Measurements from ENCODE around the gene HDAC9.

The HDAC9 gene

DNA sequence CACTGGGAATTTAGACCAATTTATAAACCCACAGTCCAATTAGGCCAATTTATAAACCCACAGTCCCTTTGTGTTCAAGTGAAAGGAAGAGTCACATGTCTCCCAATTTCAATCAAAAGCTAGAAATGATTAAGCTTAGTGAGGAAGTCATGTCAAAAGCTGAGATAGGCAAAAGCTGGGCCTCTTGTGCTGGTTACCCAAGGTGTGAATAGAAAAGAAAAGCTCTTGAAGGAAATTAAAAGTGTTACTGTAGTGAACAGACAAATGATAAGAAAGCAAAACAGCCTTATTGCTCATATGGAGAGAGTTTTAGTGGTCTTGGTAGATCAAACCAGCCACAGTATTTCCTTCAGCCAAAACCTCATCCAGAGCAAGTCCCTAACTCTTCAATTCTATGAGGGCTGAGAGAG, 245.0 kb downstream of the HDAC9 start:
- no peak for FAIRE-seq

DNA sequence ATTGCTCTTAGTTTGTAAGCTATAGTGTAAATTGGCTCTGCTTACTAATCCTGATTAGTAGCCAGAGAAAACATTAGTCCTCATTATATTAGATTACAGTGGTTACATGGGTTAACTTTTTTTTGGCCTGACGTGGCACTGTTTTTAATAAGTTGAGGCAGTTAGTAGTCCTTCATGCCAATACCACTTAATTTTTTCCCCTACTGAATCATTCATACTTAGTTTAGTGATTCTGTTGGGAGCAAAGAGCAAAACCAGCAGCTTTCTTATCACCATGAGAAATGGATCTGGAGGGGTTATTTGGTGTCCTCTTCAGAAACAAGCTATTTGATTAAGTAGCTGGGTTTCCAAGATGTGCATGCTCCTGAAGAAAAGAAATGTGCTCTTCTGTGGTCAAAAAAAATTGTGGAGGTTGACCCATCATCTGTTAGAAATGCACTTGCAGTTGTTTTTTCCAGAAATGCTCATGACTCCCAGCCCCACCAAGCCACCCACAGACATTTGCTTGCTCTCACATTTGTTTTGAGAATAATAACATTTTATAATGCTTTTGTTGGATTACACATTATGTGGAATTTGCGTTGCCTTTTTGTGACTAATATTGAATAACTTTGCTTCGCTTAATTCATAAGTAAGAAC, 258.5 kb downstream of the HDAC9 start:
- FAIRE-seq, result no peak

DNA sequence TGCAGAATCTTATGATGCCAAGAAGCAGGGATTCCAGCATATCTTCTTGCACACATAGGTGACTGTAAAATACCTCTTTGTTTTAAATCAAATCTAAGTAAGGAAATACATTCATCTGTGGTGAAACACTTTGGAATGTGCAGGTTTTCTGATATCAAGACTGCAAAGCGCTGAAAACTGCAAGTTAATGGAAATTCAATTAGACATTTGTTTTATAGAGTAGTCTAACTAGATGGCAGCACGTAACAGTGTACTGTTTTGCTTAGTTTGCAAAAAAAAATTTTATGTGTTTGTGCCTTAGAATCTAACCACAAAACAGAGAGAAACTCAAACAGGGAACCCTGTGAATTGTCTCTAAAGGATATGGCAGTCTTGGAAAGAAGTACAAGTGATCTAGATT, 259.2 kb downstream of the HDAC9 start:
- no peak for FAIRE-seq

DNA sequence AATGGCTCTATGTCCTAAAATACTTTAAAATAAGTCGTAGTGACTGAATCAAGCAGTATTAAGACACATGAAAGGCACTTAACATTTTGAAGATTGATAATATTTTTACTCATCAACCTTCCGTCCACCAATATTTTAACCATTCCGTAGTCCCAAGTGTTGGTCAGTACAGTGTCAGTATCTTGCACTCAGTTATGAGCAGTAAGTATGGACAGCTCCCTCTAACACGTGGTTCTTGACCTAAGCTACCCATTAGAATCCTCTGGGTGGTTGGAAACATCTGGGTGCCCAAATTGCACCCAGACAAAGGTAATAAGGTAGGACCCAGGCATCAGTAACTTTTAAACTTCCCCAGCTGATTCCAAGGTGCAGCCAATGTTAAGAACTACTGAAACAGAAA, 260.2 kb downstream of the HDAC9 start:
- no peak for FAIRE-seq

DNA sequence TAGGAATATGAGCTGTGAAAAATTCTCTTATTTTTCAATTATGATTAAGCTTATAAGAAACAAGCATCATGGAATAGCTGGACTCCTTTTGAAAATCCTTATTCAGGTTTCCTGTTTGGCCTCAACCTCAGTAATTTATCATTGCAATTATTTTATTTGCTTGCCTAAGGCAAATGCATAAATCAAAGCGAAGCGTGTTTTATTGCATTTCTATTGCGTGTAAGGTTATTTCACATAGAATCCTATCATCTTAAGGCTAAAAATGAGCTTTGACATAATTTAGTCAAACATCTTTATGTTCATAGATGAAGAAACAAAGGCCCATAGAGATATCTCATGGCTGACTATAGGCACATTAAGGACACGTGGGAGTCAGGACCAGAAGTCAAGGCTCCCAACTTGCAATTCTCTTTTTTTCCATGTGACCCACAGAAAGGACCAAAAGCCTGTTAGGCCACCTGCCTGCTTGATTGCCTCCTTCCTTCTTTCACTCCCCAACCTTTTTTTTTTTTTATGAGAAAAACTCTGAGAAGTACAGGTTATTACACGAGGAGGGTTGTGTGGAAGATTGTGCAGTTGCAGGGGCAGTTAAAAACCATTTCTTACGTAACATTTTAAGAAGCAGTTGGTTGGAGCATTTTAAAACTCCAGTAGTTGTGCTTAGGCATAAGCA, 261.0 kb downstream of the HDAC9 start:
- FAIRE-seq, result no peak

DNA sequence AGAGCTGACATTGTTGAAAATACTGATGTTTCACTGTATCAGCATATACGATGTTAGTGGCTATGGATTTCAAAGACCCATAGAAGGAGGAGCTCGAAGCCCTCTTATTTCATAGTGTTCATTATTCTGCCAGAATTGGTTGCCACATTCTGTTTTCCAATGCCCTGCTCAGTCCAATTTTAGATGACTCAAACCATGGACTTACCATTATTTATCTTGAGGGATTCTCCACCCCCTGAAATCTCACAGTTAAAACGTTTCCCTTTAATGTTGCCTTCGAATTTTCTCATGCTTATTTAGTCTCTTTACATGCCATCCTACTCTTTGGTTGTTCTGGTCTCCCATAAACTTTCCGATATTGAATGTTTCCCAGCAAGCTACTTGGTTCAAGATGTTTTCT, 264.5 kb downstream of the HDAC9 start:
- no peak for FAIRE-seq

DNA sequence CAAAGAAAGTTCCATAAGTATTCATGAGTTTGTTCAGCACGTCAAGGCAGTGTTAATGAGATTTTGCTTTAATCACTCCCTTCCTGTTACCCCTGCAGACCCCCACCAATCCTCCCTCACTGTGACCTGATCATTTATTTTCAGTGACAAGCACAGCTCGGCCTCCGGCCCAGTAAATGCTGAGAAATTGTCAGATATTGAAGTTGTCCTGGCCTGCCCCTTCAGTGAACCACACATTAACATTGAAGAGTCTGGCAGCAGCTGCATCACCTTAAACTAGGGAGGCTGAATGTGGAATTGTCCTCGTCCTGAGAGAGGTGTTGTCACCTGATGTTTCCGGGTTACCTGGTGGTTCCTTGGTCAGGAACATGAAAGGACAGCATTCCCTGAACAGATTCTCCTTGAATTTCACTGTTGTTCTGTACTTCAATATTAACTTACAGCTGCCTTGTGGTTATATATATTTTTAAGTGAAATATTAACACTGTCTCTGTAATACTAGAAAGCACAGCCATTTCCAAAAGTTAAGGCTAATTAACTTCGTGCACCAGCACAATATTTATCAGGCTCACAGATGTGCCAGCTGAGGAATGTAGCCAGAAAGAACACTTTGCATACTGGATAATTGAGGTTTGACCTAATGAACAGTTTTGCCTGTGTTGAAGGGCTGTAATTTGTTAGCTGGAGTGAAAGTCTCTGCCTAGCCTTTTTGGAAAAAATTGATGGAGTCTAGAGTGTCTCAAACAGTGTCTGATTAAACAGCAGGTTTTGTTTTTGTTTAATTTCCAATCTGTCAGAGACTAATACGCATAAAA, 265.3 kb downstream of the HDAC9 start:
- FAIRE-seq, result no peak

DNA sequence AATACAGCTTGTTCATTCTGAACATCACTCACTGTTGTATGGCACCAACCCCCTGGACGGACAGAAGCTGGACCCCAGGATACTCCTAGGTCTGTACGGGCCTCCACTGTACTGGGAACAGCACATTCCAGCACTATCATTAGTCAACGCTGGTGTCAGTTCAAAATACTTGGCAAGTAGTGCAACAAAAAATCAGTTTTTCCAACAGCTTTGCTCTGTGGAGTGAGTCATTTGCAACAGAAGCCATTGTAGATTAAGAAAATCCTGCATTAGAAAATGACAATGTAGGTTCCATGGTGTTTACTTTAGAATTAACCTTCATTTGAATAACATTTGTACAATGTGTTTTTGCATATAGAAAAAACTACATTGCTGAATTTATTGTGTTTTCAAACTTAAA, 266.6 kb downstream of the HDAC9 start:
- FAIRE-seq, result no peak

DNA sequence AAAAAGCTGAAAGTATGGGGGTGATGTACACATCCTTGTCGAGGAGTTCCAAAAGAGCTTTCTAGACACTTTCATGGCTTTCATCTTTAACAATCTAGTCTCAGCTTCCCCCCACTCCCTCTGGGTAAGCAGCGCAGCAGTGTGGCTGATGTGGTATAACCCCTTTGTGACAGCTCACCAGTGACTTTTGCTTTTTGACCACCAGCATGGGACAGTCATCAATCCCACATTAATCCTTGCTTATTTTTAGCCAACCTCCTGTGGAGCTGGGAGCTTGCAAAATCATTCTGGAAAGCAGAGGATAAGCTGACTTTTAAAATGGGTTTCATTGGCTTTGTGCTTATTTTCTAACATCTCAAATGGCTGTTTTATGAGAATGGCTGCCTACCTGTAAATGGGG, 272.7 kb downstream of the HDAC9 start:
- no peak for FAIRE-seq

DNA sequence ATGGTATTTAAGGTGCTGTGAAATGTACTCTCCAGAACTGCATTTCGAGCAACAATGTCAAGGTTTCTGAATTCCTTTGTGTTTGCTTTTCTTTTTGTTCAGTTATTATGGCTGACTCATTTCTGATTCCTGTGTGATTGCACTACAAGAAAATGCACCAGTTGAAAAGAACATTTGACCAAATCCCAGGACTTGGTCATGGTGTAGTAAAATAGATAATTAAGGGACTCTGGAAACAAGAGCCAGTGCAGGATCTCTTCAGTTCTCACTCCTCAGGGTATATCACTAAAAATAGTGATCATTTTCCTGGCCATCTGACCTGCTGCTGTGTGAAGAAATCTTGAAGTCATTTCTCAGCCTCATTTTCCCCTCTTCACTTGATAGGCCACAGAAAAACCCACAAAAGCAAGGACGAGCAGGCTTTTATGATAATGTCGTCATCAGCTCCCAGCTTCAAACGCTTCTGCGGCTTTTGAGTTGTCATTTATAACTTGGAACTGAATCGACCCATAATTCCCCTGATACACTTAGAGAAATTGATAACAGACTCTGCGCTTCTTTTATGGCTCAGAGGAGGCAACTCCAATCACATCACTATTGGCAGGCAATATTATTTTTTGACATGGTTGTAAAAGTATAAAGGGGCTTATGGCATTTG, 274.7 kb downstream of the HDAC9 start:
- FAIRE-seq, result no peak

DNA sequence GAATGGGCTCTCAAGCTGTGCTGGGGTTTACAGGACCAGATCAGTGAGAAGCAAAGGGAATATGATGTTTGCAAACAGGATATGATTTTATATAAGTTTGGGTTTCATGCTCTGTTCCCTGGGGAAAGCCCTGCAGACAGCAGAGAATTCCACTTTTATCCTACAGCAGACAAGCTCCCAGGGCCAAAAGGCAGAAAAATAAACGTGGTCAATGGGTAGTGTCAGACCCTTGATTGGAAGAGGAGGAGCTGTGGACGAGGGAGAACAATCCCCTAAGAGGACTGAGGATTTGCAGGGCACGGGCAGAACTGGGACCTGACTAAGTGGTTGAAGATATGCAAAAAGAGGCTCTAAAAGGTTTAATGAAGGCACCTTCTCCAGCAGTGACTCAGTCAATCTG, 275.3 kb downstream of the HDAC9 start:
- FAIRE-seq, result no peak

DNA sequence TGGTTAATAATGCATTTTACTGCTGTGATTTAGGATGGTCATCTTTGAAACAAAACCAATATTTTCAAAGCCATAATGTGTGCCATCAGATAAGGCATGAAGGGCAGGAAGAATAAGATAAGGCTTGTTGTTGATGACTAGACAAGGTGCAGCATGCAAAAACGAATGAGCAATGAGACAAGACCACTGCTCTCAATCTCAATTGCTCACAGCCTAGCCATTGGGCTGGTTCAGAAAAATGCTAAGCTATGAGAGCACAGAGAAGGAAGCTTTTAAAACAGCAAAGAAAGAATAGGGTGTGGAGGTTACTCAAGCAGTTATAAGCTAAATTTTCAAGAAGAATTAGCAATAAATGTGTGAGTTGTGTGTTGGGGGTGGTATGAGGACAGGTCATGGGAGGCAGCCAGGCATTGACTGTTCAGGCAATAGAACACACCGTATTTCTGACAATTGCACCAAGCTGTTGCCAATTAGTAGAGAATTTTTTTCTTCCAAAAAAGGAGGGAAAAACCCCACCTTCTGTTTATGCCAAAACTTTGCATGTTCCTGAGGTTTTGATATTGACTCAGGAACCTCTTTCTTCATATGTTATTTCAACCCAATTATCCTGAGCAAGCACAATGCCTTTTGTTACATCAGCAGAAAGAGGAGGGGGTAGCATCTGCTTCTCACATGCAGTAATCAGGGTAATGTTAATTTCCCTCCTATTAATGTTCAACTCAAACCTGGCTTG, 276.5 kb downstream of the HDAC9 start:
- no peak for FAIRE-seq

DNA sequence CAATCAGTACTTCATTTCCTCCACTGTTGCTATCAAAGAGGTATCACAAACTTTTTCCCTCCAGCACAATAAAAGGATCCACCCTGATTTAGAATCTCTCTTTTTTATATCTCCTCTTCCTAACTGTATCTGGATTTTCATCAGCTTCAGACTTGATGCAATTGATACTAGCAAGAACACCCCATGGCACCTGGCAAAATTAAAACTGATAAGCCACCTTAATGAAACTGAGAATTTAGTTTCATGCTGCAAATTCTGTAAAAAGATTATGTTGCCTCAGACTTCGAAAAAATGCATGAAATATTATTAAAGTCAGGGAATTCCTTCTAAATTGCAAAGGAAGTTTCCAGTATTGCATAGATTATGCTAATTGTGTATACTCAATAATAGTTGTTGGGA, 277.0 kb downstream of the HDAC9 start:
- FAIRE-seq, result no peak

DNA sequence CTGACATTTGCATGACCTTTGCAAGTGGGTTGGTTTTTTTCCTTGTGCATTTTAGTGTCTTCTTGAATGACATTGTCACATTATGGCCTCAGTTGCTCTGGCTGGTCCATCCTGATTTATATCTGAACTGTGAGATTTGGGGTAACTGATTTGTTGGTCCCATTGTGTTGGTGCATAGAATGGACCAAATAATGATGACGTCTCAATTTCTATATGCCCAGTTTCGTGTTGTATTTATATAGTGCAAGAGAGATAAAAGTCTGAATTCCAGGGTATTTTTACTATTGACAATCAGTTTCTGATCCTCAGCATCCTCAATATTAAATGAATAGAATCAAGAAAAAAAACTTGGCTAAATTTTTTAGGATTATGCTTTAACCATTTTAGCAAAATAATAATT, 281.8 kb downstream of the HDAC9 start:
- FAIRE-seq, result no peak

DNA sequence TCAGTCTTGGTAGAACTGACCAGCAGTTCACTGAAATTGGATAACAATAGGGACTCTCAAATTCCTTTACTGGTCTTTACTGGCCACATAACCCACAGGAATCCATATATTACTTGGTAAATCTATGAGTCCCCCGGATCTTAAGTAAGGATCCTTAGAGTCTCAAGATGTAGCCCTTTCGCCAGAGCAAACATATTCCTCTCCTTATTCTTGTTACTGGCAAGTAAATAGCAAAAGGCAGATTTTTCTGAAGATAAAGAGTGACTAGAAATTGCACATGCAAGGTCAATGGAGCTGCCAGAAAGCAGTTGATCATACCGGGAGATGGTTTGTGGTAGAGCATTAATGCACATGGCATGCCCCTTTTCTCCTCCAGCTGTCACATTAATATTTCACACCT, 283.0 kb downstream of the HDAC9 start:
- FAIRE-seq, result no peak

DNA sequence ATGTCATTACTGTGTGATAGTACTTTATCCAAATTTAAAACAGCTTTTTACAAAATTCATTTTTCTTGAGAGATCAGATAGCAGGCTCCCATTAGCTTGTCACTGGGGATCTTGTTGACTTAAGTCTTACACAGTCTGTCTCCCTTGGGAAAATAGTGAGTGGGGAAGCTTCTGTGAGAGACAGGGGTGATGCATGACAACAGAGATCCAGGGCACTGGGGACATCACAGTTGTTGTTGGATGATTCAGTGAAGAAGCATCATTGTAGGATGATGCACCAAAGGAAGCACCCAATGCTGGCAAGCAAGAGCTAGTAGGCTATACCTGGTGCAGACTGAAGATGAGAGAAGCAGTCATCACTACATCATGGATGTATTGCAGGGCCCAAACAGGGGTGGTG, 284.7 kb downstream of the HDAC9 start:
- FAIRE-seq, result no peak

DNA sequence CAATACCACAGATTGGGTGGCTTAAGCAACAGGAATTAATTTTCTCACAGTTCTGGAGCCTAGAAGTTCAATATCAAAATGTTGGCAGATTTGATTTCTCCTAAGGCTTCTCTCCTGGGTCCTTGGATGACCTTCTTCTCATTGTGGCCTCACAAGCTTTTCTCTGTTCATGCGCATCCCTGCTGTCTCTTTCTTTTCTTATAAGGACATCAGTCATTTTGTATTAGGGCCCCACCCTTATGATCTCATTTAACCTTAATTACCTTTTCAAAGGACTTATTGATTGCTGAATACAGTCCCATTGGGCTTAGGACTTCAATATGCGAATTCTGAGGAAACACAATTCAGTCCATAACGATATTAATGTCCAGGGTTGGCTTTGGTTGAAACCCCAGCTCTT, 285.4 kb downstream of the HDAC9 start:
- no peak for FAIRE-seq

DNA sequence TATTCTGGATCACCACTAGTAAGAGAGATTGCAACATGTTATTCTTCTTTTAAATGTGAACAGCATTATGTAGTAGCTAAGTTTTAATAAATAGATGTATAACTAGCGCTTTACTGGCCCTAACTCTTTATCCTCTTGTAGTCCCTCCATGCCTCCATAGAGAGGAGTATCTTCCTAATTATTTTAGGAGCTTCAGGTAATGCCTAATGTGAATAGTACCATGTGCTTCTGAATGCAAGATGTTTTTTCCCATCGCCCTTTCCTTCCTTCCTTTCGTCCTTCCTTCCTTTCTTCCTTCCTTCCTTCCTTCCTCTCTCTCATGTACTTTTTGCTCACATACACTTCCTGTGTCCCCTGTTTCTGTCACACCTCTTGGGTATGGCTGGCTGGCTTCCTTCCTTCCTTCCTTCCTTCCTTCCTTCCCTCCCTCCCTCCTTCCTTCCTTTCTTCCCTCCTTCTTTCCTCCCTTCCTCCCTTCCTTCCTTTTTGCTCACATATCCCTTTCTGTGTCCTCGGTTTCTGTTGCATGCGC, 290.7 kb downstream of the HDAC9 start:
- no peak for FAIRE-seq

DNA sequence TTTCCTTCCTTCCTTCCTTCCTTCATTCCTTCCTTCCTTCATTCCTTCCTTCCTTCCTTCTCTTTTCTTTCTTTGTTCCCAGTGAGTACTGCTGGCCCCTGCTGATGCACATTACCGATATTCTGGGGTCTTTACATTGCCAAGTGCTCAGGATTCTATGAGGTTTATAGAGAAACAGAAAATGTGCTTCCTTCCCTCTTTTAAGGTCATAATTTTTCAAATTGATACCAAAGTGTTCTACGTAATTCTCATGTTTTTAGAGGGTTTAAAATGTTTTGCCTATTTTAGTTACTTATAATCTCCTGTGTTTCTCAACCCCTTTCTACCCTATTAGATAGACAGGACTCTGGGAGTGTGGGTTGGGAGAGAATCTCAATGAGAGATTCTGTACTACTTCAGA, 291.2 kb downstream of the HDAC9 start:
- FAIRE-seq, result no peak

DNA sequence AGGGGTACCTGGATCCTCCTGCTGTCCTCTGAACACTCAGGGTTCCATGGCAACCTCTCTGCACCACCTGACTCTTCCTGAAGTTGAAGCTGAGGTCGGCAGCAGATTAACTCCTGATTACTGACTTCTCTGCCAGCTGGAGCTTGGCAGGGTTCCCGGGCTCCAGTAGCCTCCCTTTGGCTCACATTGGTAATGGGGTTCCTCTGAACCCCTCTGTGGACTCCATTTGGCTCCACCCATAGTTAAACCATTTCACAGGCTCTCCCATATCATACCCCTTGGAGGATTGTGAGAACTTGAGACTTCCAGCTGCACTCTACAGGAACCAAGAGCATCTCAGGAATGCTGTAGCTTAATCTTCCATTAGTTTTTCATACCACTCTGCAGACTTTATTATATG, 292.5 kb downstream of the HDAC9 start:
- FAIRE-seq, result no peak

DNA sequence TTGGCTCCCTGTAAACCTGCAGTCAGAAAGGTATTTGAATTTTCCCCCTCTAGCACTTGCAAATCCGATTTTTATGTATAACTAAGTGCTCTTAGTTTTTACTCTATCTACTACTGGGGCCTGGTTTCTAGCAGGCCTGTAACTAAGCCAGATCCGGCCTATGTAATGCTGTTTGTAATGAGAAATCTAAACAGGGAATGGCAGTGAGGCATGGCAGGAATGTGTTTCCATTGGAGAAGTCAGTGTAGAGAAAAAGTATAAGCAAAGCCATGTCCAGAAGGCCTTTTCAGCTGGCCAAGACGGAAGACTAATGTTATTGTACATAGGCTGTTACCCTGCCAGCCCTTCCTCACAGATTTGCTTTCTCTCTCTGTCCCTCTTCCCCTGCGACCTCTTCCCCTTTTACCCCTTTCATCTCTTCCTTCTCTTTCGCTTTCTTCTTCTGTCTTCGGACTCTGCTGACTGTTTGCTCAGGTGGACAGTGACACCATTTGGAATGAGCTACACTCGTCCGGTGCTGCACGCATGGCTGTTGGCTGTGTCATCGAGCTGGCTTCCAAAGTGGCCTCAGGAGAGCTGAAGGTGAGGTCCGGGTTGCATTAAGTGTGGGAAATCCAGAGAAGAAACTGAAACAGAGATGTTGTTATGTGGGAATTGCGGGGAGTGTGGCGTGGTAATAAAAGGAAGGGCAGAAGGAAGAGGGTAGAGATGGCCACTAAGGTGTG, 297.5 kb downstream of the HDAC9 start:
- no peak for FAIRE-seq

DNA sequence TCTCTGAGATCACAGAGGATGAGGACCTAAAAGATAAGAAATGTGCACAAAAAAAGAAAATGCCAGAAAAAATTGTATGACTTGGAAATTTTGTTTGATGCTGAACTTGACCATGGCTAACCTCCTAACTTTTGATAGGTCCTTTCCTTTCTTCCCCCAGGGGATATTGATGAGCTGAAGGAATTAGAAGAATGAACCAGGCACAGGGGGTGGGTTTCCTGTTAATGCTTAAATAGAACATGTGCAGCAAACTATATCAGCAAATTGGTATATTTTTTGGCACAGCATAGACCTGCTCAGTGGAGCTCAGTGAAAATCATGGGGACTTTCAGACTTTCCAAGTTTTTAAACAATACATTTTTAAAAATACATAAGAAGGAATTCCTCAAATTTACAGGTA, 300.7 kb downstream of the HDAC9 start:
- no peak for FAIRE-seq
